Glutamatergic neuron (in vitro differentiated cells): ENCODE measurements around the gene GSG1L. TPM values are rescaled to one million over a fixed set of nuclear protein-coding genes. Genes with fewer than 3 reads are reported as not detected.

Experiments used
- DNase-seq: peaks from one replicate; pipeline ENCODE4 v3.0.0; 2022
- H3K27ac Mint-ChIP-seq: one replicate; pipeline ENCODE4 v1.8.0; 2020; ENCODE audit warnings: mild to moderate bottlenecking, mixed read lengths, inconsistent platforms; ENCODE audit not compliant: unreplicated experiment
- H3K27me3 Mint-ChIP-seq: one replicate; pipeline ENCODE4 v1.8.0; 2020; ENCODE audit warnings: mild to moderate bottlenecking, moderate library complexity, mixed read lengths, inconsistent platforms; ENCODE audit not compliant: unreplicated experiment
- H3K36me3 Mint-ChIP-seq: one replicate; pipeline ENCODE4 v1.8.0; 2020; ENCODE audit warnings: mild to moderate bottlenecking, mixed read lengths, inconsistent platforms; ENCODE audit not compliant: unreplicated experiment
- H3K4me1 Mint-ChIP-seq: one replicate; pipeline ENCODE4 v1.8.0; 2020; ENCODE audit warnings: mild to moderate bottlenecking, low read depth, mixed read lengths, inconsistent platforms; ENCODE audit not compliant: unreplicated experiment
- H3K4me3 Mint-ChIP-seq: one replicate; pipeline ENCODE4 v1.8.0; 2020; ENCODE audit warnings: mild to moderate bottlenecking, mixed read lengths, inconsistent platforms; ENCODE audit not compliant: unreplicated experiment
- H3K9me3 Mint-ChIP-seq: one replicate; pipeline ENCODE4 v1.8.0; 2020; ENCODE audit warnings: mild to moderate bottlenecking, moderate library complexity, mixed read lengths, inconsistent platforms; ENCODE audit not compliant: unreplicated experiment
- total RNA-seq: library from RNA; stranded (reverse); fragmentation: NEBNext Ultra II Directional; extraction: Animal tissue kit (Norgen Biotek cat#: 25700); gene quantifications from one replicate; pipeline ENCODE4 v1.2.1, GENCODE V29; 2021; ENCODE audit not compliant: unreplicated experiment
- TF ChIP-seq, protein P1 (sequence below): fragments of 200-600 bp; sonication (generic); IDR thresholded peaks from one replicate; pipeline ENCODE4 v1.5.0; 2021; ENCODE audit not compliant: partially characterized antibody, unreplicated experiment

The GSG1L gene
- total RNA-seq, 1 donor from 2014 or later = 0.91 TPM

DNA sequence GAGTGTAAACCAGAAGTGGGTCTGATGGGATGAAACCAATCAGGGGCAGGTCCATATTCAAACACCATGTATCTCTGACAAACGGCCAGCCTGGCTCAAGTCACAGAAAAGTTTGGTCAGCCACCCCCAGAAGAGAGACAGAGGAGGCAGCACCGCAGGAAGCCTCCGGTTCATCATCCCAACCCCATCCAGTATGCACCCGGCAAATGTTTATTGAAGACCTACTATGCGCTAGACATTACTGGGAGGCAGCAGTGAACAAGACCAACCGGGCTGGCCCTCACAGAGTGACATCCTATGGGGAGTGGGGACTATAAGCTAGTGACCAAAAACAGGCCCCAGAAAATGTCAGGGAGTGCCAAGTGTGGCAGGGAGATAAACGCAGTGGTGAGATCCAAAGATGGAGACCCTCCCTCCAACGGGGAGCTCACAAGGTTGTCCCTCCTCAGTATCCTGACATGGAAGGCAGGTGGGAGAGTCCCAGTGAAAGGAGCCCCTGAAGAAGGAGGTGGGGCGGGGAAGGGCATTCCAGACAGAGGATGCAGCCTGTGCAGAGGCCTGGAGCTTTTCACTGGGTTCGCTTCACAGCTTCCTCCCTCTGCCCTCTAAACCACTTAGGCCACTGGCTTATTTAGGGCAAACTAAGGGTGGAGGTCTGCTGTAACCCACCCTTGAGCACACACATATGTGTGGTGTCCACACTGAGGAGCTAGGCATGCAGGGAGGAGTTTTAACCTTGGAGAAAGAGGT is 2.0 kb downstream of the GSG1L start:
- no peak for DNase-seq
- Mint-ChIP-seq H3K27ac (no peak overlapping the region), H3K9me3 (peaks cover 4% of the 10 kb centered on the region), H3K27me3 (peaks cover 24% of the 10 kb centered on the region), H3K36me3 (no peaks in the 10 kb centered on the region), H3K4me3 (peak overlapping the region; percentile 56), H3K4me1 (no peaks in the 10 kb centered on the region)
- TF ChIP-seq, protein P1, sequence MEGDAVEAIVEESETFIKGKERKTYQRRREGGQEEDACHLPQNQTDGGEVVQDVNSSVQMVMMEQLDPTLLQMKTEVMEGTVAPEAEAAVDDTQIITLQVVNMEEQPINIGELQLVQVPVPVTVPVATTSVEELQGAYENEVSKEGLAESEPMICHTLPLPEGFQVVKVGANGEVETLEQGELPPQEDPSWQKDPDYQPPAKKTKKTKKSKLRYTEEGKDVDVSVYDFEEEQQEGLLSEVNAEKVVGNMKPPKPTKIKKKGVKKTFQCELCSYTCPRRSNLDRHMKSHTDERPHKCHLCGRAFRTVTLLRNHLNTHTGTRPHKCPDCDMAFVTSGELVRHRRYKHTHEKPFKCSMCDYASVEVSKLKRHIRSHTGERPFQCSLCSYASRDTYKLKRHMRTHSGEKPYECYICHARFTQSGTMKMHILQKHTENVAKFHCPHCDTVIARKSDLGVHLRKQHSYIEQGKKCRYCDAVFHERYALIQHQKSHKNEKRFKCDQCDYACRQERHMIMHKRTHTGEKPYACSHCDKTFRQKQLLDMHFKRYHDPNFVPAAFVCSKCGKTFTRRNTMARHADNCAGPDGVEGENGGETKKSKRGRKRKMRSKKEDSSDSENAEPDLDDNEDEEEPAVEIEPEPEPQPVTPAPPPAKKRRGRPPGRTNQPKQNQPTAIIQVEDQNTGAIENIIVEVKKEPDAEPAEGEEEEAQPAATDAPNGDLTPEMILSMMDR = no peak

DNA sequence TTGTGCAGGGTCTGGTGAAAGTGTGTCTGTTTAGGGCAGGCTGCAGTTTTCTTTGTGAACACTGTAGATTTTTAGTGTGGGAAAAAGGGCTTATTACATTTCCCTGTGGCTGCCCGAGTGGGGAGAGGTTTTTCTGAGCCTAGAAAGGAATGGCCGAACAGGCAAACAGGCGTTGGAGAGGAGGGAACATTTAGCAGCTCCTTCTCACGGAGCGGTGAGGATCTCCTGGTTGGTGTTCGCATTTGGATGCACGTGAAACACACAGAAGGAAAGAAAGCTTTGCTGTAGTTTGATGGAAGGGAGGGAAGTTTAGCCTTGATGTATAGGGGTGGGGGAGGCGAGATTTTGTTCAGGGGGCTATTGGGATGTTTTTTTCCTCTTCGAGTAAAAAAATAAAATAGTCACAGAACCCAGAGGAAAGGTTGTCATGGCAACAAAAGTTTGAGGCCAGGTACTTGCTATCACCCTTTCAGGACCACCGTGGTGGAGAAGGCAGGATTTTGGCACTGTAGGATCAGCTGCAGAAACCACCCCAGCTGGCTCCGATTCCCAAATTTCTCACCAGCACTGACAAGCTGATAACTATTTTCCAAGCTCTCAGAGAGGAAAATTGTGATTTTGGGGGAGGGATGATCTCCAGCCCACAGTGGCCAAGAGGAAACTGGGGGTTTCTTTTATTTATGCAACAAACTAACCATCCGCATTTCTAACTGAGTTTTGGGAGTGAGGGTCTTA is 3.5 kb downstream of the GSG1L start:
- DNase-seq = no peak
- Mint-ChIP-seq H3K4me3 (no peak overlapping the region), H3K36me3 (no peaks in the 10 kb centered on the region), H3K4me1 (no peaks in the 10 kb centered on the region), H3K27ac (no peak overlapping the region), H3K27me3 (peaks cover 20% of the 10 kb centered on the region), H3K9me3 (peaks cover 4% of the 10 kb centered on the region)
- TF ChIP-seq, protein P1 = no peak

DNA sequence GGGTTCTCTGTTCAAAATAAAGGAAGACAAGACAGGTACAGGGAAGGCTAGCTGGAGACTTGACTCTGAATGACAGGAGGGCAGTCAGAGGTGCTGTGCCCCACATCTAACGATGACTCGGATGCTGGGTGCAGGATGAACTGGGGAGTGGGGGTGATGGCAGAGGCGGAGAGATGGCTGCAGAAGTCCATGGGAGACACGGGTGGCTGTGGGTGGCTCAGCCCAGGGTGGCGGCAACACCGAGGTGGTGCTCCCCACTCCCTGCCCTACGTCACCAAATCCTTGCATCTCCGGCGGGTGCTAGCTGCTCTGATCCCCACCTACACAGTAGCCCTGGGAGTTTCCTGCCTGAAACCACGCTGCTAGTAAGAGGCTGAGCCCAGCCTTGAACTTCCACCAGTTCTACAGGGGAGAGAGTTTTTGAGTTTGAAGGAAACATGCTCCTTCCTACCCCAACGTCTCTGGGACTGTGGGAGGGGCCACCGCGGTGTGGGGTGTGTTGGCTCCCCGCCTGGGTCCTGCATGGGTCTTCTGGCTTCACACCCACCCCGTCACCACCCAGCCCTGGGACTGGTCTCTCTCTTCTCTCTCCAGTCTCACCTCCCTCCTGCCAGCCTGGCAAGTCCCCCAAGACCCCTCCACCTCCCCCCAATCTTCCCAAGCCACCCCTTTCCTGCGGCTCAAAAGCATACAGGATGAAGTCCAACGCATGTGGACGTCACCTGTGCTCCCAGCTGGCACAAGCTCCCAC is 4.5 kb downstream of the GSG1L start:
- TF ChIP-seq, protein P1 = no peak
- Mint-ChIP-seq H3K4me1 (no peaks in the 10 kb centered on the region), H3K27ac (no peak overlapping the region), H3K27me3 (peaks cover 20% of the 10 kb centered on the region), H3K4me3 (no peak overlapping the region), H3K36me3 (no peaks in the 10 kb centered on the region), H3K9me3 (peaks cover 4% of the 10 kb centered on the region)
- DNase-seq = no peak

DNA sequence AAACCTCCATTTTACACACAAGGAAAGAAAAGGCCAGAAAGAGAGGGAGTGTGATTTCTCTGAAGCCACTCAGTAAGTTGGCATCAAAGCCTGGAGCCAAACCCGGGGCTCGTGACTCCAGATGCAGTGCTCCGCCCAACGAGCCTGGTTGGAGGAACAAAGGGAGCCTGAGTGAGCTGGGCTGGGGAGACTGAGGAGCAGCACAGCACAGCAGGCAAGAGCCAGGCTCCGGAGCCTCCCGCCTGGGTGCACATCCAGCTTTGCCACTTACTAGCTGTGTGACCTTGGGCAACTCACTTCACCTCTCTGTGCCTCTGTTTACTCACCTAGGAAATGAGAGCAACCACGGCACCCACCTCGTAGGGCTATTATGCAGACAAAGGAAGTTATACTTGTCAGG is 5.6 kb downstream of the GSG1L start:
- H3K4me3 Mint-ChIP-seq = no peak overlapping the region
- no peak overlapping the region for H3K27ac Mint-ChIP-seq
- TF ChIP-seq, protein P1 = no peak
- DNase-seq = no peak
- peaks cover 20% of the 10 kb centered on the region for H3K27me3 Mint-ChIP-seq
- no peaks in the 10 kb centered on the region for H3K4me1 Mint-ChIP-seq
- H3K9me3 Mint-ChIP-seq = peaks cover 6% of the 10 kb centered on the region
- no peaks in the 10 kb centered on the region for H3K36me3 Mint-ChIP-seq
